Central memory CD8-positive, alpha-beta T cell (primary cell): ENCODE results near the gene AMOT.

Experiments
- ATAC-seq: fragments of 150-1000 bp; cut with Tn5 transposase; replicated peaks from 2 replicates; pipeline ENCODE4 v1.10.0; 2022; ENCODE audit warnings: mild to moderate bottlenecking, moderate FRiP score, moderate number of reproducible peaks; ENCODE audit not compliant: poor library complexity, severe bottlenecking; ENCODE audit errors: extremely low read depth
- DNase-seq, 2 donors: peaks; one replicate each; pipeline ENCODE4 v3.0.0; 2021; ENCODE audit warnings: low spot score in 2 of 2
- H3K27ac Mint-ChIP-seq: one replicate; pipeline ENCODE4 v1.8.0; 2022; ENCODE audit warnings: low read depth, mild to moderate bottlenecking, moderate library complexity, mixed read lengths
- H3K27me3 Mint-ChIP-seq: one replicate; pipeline ENCODE4 v1.8.0; 2022; ENCODE audit warnings: mixed read lengths
- H3K36me3 Mint-ChIP-seq: one replicate; pipeline ENCODE4 v1.8.0; 2022; ENCODE audit warnings: mild to moderate bottlenecking, moderate library complexity, mixed read lengths; ENCODE audit not compliant: insufficient read depth
- H3K4me1 Mint-ChIP-seq: one replicate; pipeline ENCODE4 v1.8.0; 2022; ENCODE audit warnings: mixed read lengths
- H3K4me3 Mint-ChIP-seq: one replicate; pipeline ENCODE4 v1.8.0; 2022; ENCODE audit warnings: mild to moderate bottlenecking, moderate library complexity, mixed read lengths
- H3K9me3 Mint-ChIP-seq: one replicate; pipeline ENCODE4 v1.8.0; 2022; ENCODE audit warnings: mixed read lengths

The AMOT gene

GRCh38 chrX:112774142-112774541, 66.5 kb downstream of the AMOT start:
- H3K27ac Mint-ChIP-seq: no peak overlapping the region
- no peak overlapping the region for H3K4me3 Mint-ChIP-seq
- DNase-seq (no peak), ATAC-seq (no peak)
- H3K36me3 Mint-ChIP-seq: peaks cover 3% of the 10 kb centered on the region
- no peaks in the 10 kb centered on the region for H3K4me1 Mint-ChIP-seq
- no peaks in the 10 kb centered on the region for H3K27me3 Mint-ChIP-seq
- H3K9me3 Mint-ChIP-seq: no peaks in the 10 kb centered on the region

GRCh38 chrX:112769034-112769433, 71.6 kb downstream of the AMOT start:
- ATAC-seq: no peak
- no peak for DNase-seq
- Mint-ChIP-seq H3K9me3 (no peaks in the 10 kb centered on the region), H3K27ac (no peak overlapping the region), H3K27me3 (no peaks in the 10 kb centered on the region), H3K4me1 (no peaks in the 10 kb centered on the region), H3K36me3 (no peaks in the 10 kb centered on the region), H3K4me3 (no peak overlapping the region)

- no peaks in the 10 kb centered on the region for H3K9me3 Mint-ChIP-seq
- no peaks in the 10 kb centered on the region for H3K27me3 Mint-ChIP-seq
- ATAC-seq: no peak
- H3K4me1 Mint-ChIP-seq: no peaks in the 10 kb centered on the region
- H3K4me3 Mint-ChIP-seq: no peak overlapping the region
- DNase-seq: no peak
- H3K27ac Mint-ChIP-seq: no peak overlapping the region
- no peaks in the 10 kb centered on the region for H3K36me3 Mint-ChIP-seq
Measured at GRCh38 chrX:112768563-112768962, 72.1 kb downstream of the AMOT start.

- Mint-ChIP-seq H3K27ac (no peak overlapping the region), H3K4me1 (no peaks in the 10 kb centered on the region), H3K9me3 (no peaks in the 10 kb centered on the region), H3K4me3 (no peak overlapping the region), H3K27me3 (no peaks in the 10 kb centered on the region), H3K36me3 (no peaks in the 10 kb centered on the region)
- ATAC-seq (no peak), DNase-seq (no peak)
Measured at GRCh38 chrX:112766774-112767173, 73.9 kb downstream of the AMOT start.

- Mint-ChIP-seq H3K4me1 (no peaks in the 10 kb centered on the region), H3K36me3 (no peaks in the 10 kb centered on the region), H3K9me3 (no peaks in the 10 kb centered on the region), H3K4me3 (no peak overlapping the region), H3K27ac (no peak overlapping the region), H3K27me3 (peaks cover 10% of the 10 kb centered on the region)
- ATAC-seq (no peak), DNase-seq (no peak)
Measured at GRCh38 chrX:112761242-112762207, 79.1 kb downstream of the AMOT start.

GRCh38 chrX:112760697-112761096, 79.9 kb downstream of the AMOT start:
- H3K4me1 Mint-ChIP-seq: no peaks in the 10 kb centered on the region
- no peaks in the 10 kb centered on the region for H3K36me3 Mint-ChIP-seq
- no peak overlapping the region for H3K27ac Mint-ChIP-seq
- no peak overlapping the region for H3K4me3 Mint-ChIP-seq
- H3K27me3 Mint-ChIP-seq: peaks cover 10% of the 10 kb centered on the region
- DNase-seq (no peak), ATAC-seq (no peak)
- no peaks in the 10 kb centered on the region for H3K9me3 Mint-ChIP-seq

- Mint-ChIP-seq H3K27me3 (peaks cover 10% of the 10 kb centered on the region), H3K4me1 (no peaks in the 10 kb centered on the region), H3K4me3 (no peak overlapping the region), H3K27ac (no peak overlapping the region), H3K36me3 (no peaks in the 10 kb centered on the region), H3K9me3 (no peaks in the 10 kb centered on the region)
- no peak for DNase-seq
- no peak for ATAC-seq
Measured at GRCh38 chrX:112759966-112760365, 80.7 kb downstream of the AMOT start.

GRCh38 chrX:112759512-112759911, 81.1 kb downstream of the AMOT start:
- no peak overlapping the region for H3K4me3 Mint-ChIP-seq
- no peaks in the 10 kb centered on the region for H3K36me3 Mint-ChIP-seq
- no peak overlapping the region for H3K27ac Mint-ChIP-seq
- peaks cover 10% of the 10 kb centered on the region for H3K27me3 Mint-ChIP-seq
- no peaks in the 10 kb centered on the region for H3K4me1 Mint-ChIP-seq
- ATAC-seq (no peak), DNase-seq (no peak)
- no peaks in the 10 kb centered on the region for H3K9me3 Mint-ChIP-seq

- Mint-ChIP-seq H3K27ac (no peak overlapping the region), H3K4me3 (no peak overlapping the region), H3K36me3 (no peaks in the 10 kb centered on the region), H3K9me3 (no peaks in the 10 kb centered on the region), H3K4me1 (no peaks in the 10 kb centered on the region), H3K27me3 (peaks cover 10% of the 10 kb centered on the region)
- DNase-seq (no peak), ATAC-seq (no peak)
Measured at GRCh38 chrX:112757946-112758345, 82.7 kb downstream of the AMOT start.

GRCh38 chrX:112753116-112753515, 87.5 kb downstream of the AMOT start:
- H3K9me3 Mint-ChIP-seq: no peaks in the 10 kb centered on the region

GRCh38 chrX:112751076-112751475, 89.6 kb downstream of the AMOT start:
- H3K4me3 Mint-ChIP-seq: no peak overlapping the region
- no peak overlapping the region for H3K27ac Mint-ChIP-seq
- H3K36me3 Mint-ChIP-seq: no peaks in the 10 kb centered on the region
- no peaks in the 10 kb centered on the region for H3K9me3 Mint-ChIP-seq
- ATAC-seq (no peak), DNase-seq (no peak)
- no peaks in the 10 kb centered on the region for H3K4me1 Mint-ChIP-seq
- H3K27me3 Mint-ChIP-seq: no peaks in the 10 kb centered on the region

More at GRCh38 chrX:112753116-112753515, 87.5 kb downstream of the AMOT start:
- no peaks in the 10 kb centered on the region for H3K4me1 Mint-ChIP-seq
- H3K4me3 Mint-ChIP-seq: no peak overlapping the region
- peaks cover 3% of the 10 kb centered on the region for H3K27me3 Mint-ChIP-seq
- H3K27ac Mint-ChIP-seq: no peak overlapping the region
- H3K36me3 Mint-ChIP-seq: no peaks in the 10 kb centered on the region
- ATAC-seq (no peak), DNase-seq (no peak)

- DNase-seq (no peak), ATAC-seq (no peak)
- Mint-ChIP-seq H3K27me3 (no peaks in the 10 kb centered on the region), H3K4me3 (no peak overlapping the region), H3K27ac (no peak overlapping the region), H3K9me3 (no peaks in the 10 kb centered on the region), H3K36me3 (no peaks in the 10 kb centered on the region), H3K4me1 (no peaks in the 10 kb centered on the region)
Measured at GRCh38 chrX:112746812-112747595, 93.6 kb downstream of the AMOT start.
